Activated CD4-positive, alpha-beta memory T cell treated with anti-CD3 and anti-CD28 coated beads for 36 hours (primary cell): ENCODE data around the gene FHIT. TPM values are rescaled to one million over a fixed set of nuclear protein-coding genes. Genes with fewer than 3 reads are reported as not detected.
A peak's percentile ranks its signal among the peaks of the same experiment; 100 is the strongest.

Source experiments
- CTCF ChIA-PET: fragments of 350-600 bp; sonication (Branson Sonifier 250); formaldehyde crosslinking; loops from one replicate; lab custom pipeline; 2021; ENCODE audit warnings: antibody characterized with exemption, inconsistent platforms; lab: Charles Lee
- POLR2A ChIA-PET: fragments of 350-600 bp; sonication (Branson Sonifier 250); formaldehyde crosslinking; loops from one replicate; lab custom pipeline; 2021; ENCODE audit warnings: antibody characterized with exemption; lab: Charles Lee
- DNase-seq: peaks from one replicate; pipeline ENCODE4 v3.0.0-alpha.2; 2020
- H3K27ac Mint-ChIP-seq: one replicate; pipeline ENCODE4 v1.8.0; 2021; ENCODE audit warnings: mixed read lengths
- H3K27me3 Mint-ChIP-seq: one replicate; pipeline ENCODE4 v1.8.0; 2021; ENCODE audit warnings: mixed read lengths
- H3K36me3 Mint-ChIP-seq: one replicate; pipeline ENCODE4 v1.8.0; 2021; ENCODE audit warnings: mixed read lengths
- H3K4me1 Mint-ChIP-seq: one replicate; pipeline ENCODE4 v1.8.0; 2021; ENCODE audit warnings: low read depth, mixed read lengths
- H3K4me3 Mint-ChIP-seq: one replicate; pipeline ENCODE4 v1.8.0; 2021; ENCODE audit warnings: mild to moderate bottlenecking, mixed read lengths
- H3K9me3 Mint-ChIP-seq: one replicate; pipeline ENCODE4 v1.8.0; 2021; ENCODE audit warnings: mixed read lengths
- intact Hi-C: fragments of 100-400 bp; cut with micrococcal nuclease; formaldehyde crosslinking; loops from one replicate; pipeline ENCODE4 v1.15.1; 2023
- total RNA-seq, 2 experiments: library from RNA; stranded (reverse); gene quantifications; one replicate each; pipeline ENCODE4 v1.2.3, GENCODE V29; 2021

FHIT gene
- total RNA-seq: 1 to 10 TPM; 7.2 to 8.7 TPM

DNA sequence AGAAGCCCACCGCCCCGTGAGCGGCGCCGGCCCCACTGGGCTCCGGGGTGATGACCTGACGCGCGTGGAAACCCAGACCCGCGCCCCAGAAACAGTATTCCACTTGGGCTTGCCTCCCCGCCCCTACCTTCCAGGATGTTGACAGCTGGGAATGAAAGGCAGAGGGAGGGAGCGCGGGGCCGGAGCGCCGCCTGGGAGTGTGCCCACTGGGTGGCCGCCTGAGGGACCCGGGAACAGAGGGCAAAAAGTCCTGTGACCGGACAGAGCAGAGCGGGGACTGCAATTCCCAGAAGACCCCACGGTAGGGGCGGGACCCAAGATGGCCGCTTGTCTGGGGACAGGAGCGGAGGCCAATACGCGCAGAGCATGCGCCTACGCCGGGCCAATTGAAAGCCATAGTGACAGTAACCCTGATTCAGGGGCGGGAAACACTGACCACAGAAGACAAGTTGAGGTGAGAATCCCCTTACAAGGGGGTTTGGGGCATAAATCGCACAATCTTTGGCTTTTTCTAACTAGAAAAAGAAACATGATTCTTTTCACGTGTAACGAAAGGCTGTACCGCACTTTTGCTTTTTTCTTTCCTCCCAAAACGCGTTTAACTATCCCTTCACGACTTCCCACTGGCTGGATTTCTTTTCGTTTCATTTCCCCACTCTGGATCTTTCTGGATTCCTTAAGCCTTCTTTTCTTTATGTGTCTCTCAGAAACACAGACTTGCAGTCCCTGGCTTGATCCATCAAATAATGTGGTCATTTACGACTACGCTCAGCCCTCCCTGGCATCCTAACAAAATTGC is at the start of gene FHIT:
TSS of gene FHIT (minus strand) at position 279 of the 799 bp plus-strand sequence.
- intact Hi-C loops: loop anchor here (10.0 kb wide), 1 partner anchor 1207 kb away; no protein-coding TSS in a partner anchor
- ChIA-PET CTCF (no interaction called here), POLR2A (no interaction called here)
- Mint-ChIP-seq H3K27ac (peak within 1 kb of the TSS; percentile 83), H3K36me3 (no peaks in the 10 kb centered on the region), H3K4me1 (peaks cover 17% of the 10 kb centered on the region), H3K9me3 (no peaks in the 10 kb centered on the region), H3K27me3 (peaks cover 2% of the 10 kb centered on the region), H3K4me3 (peak within 1 kb of the TSS; percentile 91)
- DNase-seq: peak; percentile 95

GRCh38 chr3:61300786-61301185 is 49.5 kb upstream of the FHIT start:
- Mint-ChIP-seq H3K36me3 (no peaks in the 10 kb centered on the region), H3K4me3 (no peak overlapping the region), H3K27me3 (peaks cover 3% of the 10 kb centered on the region), H3K4me1 (no peaks in the 10 kb centered on the region), H3K9me3 (peaks cover under 1% of the 10 kb centered on the region), H3K27ac (no peak overlapping the region)
- intact Hi-C loops: no loop called here
- ChIA-PET POLR2A (no interaction called here), CTCF (interaction anchor here (0.6 kb wide), 1 partner anchor 625 kb away, joined by 3 read pairs; no protein-coding TSS in a partner anchor)
- no peak for DNase-seq

GRCh38 chr3:61300006-61300380 is 48.7 kb upstream of the FHIT start:
- H3K9me3 Mint-ChIP-seq: no peaks in the 10 kb centered on the region
- CTCF ChIA-PET: no interaction called here
- no peaks in the 10 kb centered on the region for H3K4me1 Mint-ChIP-seq
- H3K4me3 Mint-ChIP-seq: no peak overlapping the region
- no peaks in the 10 kb centered on the region for H3K36me3 Mint-ChIP-seq
- intact Hi-C loops: no loop called here
- POLR2A ChIA-PET: no interaction called here
- peaks cover 3% of the 10 kb centered on the region for H3K27me3 Mint-ChIP-seq
- no peak for DNase-seq
- H3K27ac Mint-ChIP-seq: no peak overlapping the region

DNA sequence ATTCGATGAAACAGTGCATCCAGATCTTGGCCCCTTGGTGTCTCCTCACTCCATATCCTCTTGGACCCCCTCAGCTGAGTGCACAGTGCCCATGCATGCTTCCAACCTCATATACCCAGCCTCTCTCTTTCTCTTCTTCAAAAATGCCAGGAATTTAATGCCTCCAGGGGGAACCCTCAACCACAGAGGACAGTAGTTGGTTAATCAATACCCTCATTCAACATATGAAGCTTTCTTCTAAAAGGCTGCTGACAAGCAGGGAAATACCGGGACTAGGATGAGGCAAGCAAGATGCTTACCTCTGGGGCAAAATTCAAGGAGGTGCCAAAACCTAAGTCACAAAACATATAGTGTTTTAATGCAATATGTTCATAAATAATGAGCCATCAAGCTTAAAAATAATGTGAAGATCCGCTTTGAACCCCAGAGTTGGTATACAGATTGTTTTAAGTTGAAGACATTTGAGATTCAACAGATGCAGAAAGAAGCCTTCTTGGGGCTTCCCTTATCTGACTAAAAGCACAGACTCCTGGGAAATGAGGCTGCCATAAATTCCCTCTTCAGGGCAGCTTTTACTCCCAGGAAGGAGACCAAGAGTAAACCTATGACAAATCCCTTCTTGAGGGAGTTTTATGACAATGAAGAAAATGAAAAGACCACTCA is 48.2 kb upstream of the FHIT start:
- H3K27ac Mint-ChIP-seq: no peak overlapping the region
- H3K4me1 Mint-ChIP-seq: no peaks in the 10 kb centered on the region
- peaks cover 3% of the 10 kb centered on the region for H3K27me3 Mint-ChIP-seq
- ChIA-PET CTCF (no interaction called here), POLR2A (no interaction called here)
- no peaks in the 10 kb centered on the region for H3K9me3 Mint-ChIP-seq
- no peaks in the 10 kb centered on the region for H3K36me3 Mint-ChIP-seq
- intact Hi-C loops: no loop called here
- H3K4me3 Mint-ChIP-seq: no peak overlapping the region
- no peak for DNase-seq

- Mint-ChIP-seq H3K36me3 (no peaks in the 10 kb centered on the region), H3K9me3 (no peaks in the 10 kb centered on the region), H3K4me1 (no peaks in the 10 kb centered on the region), H3K27me3 (peaks cover 2% of the 10 kb centered on the region), H3K4me3 (no peak overlapping the region), H3K27ac (no peak overlapping the region)
- POLR2A ChIA-PET: no interaction called here
- CTCF ChIA-PET: interaction anchor here (0.9 kb wide), 1 partner anchor 74 kb away, joined by 3 read pairs; no protein-coding TSS in a partner anchor
- no peak for DNase-seq
- intact Hi-C loops: no loop called here
Measured at GRCh38 chr3:61297821-61298220, 46.6 kb upstream of the FHIT start.

DNA sequence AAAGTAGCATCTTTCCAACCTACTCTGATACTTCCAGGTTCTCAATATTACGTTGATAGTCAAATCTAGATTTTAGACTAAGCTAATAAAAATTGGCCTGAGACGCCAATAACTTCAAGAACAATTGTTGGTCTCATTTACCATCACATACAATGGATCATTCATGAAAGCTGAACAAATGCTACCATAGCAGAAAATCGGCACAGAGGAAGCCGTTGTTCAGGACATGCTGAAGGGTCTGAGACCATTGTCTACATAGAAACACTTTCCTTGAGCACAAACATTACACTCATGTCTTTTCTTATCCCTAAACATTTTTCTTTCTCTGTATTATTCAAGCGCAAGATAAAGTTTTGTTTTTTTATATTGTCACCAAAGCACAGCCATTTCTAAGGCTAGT is 37.2 kb upstream of the FHIT start:
- intact Hi-C loops: no loop called here
- H3K36me3 Mint-ChIP-seq: no peaks in the 10 kb centered on the region
- DNase-seq: no peak
- no peak overlapping the region for H3K4me3 Mint-ChIP-seq
- H3K27ac Mint-ChIP-seq: no peak overlapping the region
- H3K27me3 Mint-ChIP-seq: peaks cover 2% of the 10 kb centered on the region
- no peaks in the 10 kb centered on the region for H3K4me1 Mint-ChIP-seq
- ChIA-PET CTCF (no interaction called here), POLR2A (no interaction called here)
- no peaks in the 10 kb centered on the region for H3K9me3 Mint-ChIP-seq

DNA sequence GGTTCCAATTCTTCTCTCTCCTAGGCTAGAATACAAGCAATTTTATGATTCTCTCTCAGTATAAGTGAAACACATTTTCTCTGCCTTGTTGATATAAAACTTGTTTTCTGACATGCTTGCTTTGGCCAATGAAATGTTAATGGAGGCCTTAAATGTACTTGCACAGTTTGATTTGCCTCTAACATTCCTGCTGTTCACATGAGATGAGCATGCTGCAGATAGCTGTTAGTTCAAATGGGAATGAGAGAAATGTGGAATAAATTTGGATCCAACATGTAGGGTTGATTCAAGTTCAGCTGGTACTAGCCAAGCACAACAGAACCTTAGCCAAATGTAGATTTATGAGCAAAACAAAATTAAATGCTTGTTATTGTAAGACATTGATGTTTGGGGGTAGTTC is 32.6 kb upstream of the FHIT start:
- H3K36me3 Mint-ChIP-seq: no peaks in the 10 kb centered on the region
- H3K9me3 Mint-ChIP-seq: no peaks in the 10 kb centered on the region
- H3K4me3 Mint-ChIP-seq: no peak overlapping the region
- DNase-seq: no peak
- H3K27me3 Mint-ChIP-seq: peaks cover 2% of the 10 kb centered on the region
- H3K4me1 Mint-ChIP-seq: no peaks in the 10 kb centered on the region
- no peak overlapping the region for H3K27ac Mint-ChIP-seq
- CTCF ChIA-PET: no interaction called here
- POLR2A ChIA-PET: no interaction called here
- intact Hi-C loops: no loop called here

GRCh38 chr3:61278713-61279112 is 27.5 kb upstream of the FHIT start:
- Mint-ChIP-seq H3K4me3 (no peak overlapping the region), H3K27me3 (peaks cover 4% of the 10 kb centered on the region), H3K9me3 (no peaks in the 10 kb centered on the region), H3K27ac (no peak overlapping the region), H3K36me3 (no peaks in the 10 kb centered on the region), H3K4me1 (no peaks in the 10 kb centered on the region)
- POLR2A ChIA-PET: no interaction called here
- intact Hi-C loops: no loop called here
- CTCF ChIA-PET: no interaction called here
- no peak for DNase-seq

DNA sequence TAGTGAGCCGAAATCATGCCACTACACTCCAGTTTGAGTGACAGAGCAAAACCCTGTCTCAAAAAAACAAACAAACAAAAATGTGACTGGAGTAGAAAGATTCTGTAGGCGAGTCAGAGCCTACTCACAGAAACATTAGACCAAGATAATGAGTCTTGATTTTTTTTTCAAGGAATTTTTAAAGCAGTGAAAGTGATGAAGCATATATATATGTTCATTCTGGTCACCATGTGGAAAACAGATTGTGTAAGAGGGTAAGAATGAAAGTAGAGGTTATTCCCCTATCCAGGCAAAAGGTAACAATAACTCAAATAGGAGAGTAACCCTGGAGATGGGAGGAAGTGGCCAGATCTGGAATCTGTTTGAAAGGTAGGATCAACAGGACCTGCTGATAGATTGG is 26.2 kb upstream of the FHIT start:
- no peaks in the 10 kb centered on the region for H3K36me3 Mint-ChIP-seq
- H3K4me3 Mint-ChIP-seq: no peak overlapping the region
- peaks cover 4% of the 10 kb centered on the region for H3K27me3 Mint-ChIP-seq
- ChIA-PET CTCF (no interaction called here), POLR2A (no interaction called here)
- H3K4me1 Mint-ChIP-seq: no peaks in the 10 kb centered on the region
- intact Hi-C loops: no loop called here
- no peaks in the 10 kb centered on the region for H3K9me3 Mint-ChIP-seq
- DNase-seq: no peak
- H3K27ac Mint-ChIP-seq: no peak overlapping the region

DNA sequence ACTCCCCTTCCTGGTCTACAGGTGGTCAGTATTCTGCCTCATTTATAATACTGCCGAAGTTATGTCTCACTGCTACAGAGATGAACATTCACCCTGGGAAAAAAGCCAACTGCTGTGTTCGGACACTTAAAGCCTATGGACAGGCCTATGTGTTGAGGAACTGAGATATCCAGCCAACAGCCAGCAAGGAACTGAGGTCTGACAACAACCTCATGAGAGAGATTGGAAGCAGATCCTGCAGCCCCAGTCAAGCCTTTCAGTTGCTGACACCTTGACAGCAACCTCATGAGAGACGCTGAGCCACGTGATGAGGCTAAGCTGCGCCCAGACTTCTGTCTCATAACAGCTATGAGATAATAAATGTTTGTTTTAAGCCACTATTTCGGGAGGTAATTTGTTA is 18.2 kb upstream of the FHIT start:
- CTCF ChIA-PET: no interaction called here

GRCh38 chr3:61268644-61269043 is 17.4 kb upstream of the FHIT start:
- POLR2A ChIA-PET: no interaction called here
- Mint-ChIP-seq H3K27ac (no peak overlapping the region), H3K27me3 (peaks cover 7% of the 10 kb centered on the region), H3K36me3 (no peaks in the 10 kb centered on the region), H3K4me1 (no peaks in the 10 kb centered on the region), H3K9me3 (no peaks in the 10 kb centered on the region), H3K4me3 (no peak overlapping the region)
- intact Hi-C loops: no loop called here
- CTCF ChIA-PET: no interaction called here
- no peak for DNase-seq

More for the DNA sequence above, 18.2 kb upstream of the FHIT start:
- Mint-ChIP-seq H3K27ac (no peak overlapping the region), H3K27me3 (peaks cover 9% of the 10 kb centered on the region), H3K4me1 (no peaks in the 10 kb centered on the region), H3K9me3 (no peaks in the 10 kb centered on the region), H3K4me3 (no peak overlapping the region), H3K36me3 (no peaks in the 10 kb centered on the region)
- DNase-seq: no peak
- intact Hi-C loops: no loop called here
- POLR2A ChIA-PET: no interaction called here

DNA sequence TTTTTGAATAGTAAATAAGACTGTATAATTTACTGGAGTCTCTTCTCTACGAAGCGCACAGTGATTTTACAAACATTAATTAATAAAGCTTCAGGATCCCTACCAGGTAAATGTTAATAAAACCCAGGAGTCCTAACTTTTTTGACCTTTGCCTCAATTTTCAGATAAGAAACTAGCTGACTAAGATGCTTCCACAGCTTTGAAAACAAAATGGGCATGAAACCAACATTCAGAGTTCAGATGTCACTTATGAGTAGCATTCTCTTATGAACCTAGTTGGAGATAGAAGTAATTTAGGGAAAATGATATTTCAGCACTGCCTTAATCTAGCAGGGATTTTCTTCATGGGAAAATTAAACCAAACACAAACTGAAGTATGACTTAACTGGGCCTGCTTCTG is 13.0 kb upstream of the FHIT start:
- Mint-ChIP-seq H3K36me3 (no peaks in the 10 kb centered on the region), H3K27ac (no peak overlapping the region), H3K27me3 (peaks cover 7% of the 10 kb centered on the region), H3K4me3 (no peak overlapping the region), H3K4me1 (no peaks in the 10 kb centered on the region), H3K9me3 (peaks cover 8% of the 10 kb centered on the region)
- DNase-seq: no peak
- ChIA-PET POLR2A (no interaction called here), CTCF (no interaction called here)
- intact Hi-C loops: no loop called here
